ENCODE measurements around the gene JAZF1. TPM values are rescaled to one million over a fixed set of nuclear protein-coding genes. Genes with fewer than 3 reads are reported as not detected.

Gene JAZF1
- total RNA-seq (2021), result 0.30 and 0.90 TPM in 2 replicates
- Bru-seq, nascent RNA, result percentile 30 among the genes with signal in this experiment
- percentile 24 among the genes with signal in this experiment for BruChase-seq, experiment 1, labeled RNA remaining after a 2-hour chase
- percentile 17 among the genes with signal in this experiment for BruChase-seq, experiment 2, labeled RNA remaining after a 6-hour chase
- long read RNA-seq, partial matches to known transcripts, result 1 of 1 reads
- long read RNA-seq, other reads (novel, unspliced or antisense), result 0 of 1 reads

DNA sequence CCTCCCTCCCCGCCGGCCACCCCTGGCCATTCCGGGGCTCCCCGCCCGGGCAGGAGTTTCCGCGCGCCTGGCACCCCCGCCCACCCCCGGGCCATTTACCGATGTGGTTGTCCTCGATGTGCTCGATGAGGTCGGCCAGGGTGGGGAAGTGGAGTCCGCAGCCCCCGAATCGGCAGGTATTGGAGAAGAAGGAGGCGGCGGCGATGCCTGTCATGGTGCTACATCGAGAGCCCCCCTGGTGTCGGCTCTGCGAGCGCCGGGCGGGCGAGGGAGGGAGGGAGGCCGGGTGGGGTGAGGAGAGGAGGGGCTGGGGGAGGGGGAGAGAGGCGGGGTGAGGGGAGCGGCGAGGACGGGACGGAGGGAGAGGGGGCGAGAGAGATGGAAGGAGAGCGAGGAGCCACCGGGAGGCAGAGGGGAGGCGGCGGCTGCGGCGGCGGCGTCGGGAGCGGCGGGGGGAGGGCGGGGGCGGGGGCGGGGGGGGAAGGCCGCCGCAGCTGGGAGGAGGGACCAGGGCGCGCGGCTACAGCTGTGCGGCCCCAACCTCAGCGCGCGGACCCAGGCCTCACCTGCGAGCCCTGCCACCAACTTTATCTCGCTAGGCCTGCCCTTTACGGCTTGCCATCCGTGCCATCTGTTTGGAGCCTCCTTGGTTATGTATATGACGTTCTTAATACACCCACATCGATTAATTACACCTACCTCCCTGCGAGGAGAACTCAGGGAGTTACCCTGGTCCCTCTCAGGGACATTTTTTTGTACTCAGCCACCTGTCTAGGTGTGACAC lies at the start of gene JAZF1:
JAZF1 (minus strand) TSS at position 432 of the 784 bp plus-strand sequence.
- TF ChIP-seq, protein P1, sequence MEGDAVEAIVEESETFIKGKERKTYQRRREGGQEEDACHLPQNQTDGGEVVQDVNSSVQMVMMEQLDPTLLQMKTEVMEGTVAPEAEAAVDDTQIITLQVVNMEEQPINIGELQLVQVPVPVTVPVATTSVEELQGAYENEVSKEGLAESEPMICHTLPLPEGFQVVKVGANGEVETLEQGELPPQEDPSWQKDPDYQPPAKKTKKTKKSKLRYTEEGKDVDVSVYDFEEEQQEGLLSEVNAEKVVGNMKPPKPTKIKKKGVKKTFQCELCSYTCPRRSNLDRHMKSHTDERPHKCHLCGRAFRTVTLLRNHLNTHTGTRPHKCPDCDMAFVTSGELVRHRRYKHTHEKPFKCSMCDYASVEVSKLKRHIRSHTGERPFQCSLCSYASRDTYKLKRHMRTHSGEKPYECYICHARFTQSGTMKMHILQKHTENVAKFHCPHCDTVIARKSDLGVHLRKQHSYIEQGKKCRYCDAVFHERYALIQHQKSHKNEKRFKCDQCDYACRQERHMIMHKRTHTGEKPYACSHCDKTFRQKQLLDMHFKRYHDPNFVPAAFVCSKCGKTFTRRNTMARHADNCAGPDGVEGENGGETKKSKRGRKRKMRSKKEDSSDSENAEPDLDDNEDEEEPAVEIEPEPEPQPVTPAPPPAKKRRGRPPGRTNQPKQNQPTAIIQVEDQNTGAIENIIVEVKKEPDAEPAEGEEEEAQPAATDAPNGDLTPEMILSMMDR (conservative IDR thresholded peaks at IDR 0.05), result no peak
- TF ChIP-seq EZH2 (IDR thresholded peaks at IDR 0.05; ENCODE audit: low read depth), result no peak
- H3K9me3 ChIP-seq (ENCODE audit: insufficient read depth, low read depth), result no peaks in the 10 kb centered on the region
- peak in 1 of 2 experiments; percentile 18 for DNase-seq
- no peaks in the 10 kb centered on the region for H3K9me2 ChIP-seq (ENCODE audit: insufficient read depth)
- H3K79me2 ChIP-seq (ENCODE audit: low read depth), result no peaks in the 10 kb centered on the region
- H3K4me1 ChIP-seq (replicated peaks; ENCODE audit: insufficient read depth), result peaks cover 5% of the 10 kb centered on the region; the same call in 1 of the 2 replicates
- H3K36me3 ChIP-seq (ENCODE audit: low read depth), result no peaks in the 10 kb centered on the region
- peak within 1 kb of the TSS; percentile 85 for H2AFZ ChIP-seq
- intact Hi-C loops (cut with micrococcal nuclease; ENCODE audit: unreplicated experiment), result no loop called here
- no peak within 1 kb of the TSS for H3K27ac ChIP-seq
- H3K27me3 ChIP-seq (ENCODE audit: insufficient read depth, low read depth), result no peaks in the 10 kb centered on the region
- peak within 1 kb of the TSS; percentile 78 for H3K4me2 ChIP-seq
- peaks cover 21% of the 10 kb centered on the region; the same call in 1 of the 2 replicates for H3F3A ChIP-seq (ENCODE audit: insufficient read depth, low read depth)
- POLR2A ChIA-PET (ENCODE audit: unreplicated experiment), result no interaction called here
- no TSS peak for BruUV-seq (replicated peaks)
- CTCF ChIA-PET, result interaction anchor here (0.6 kb wide), 2 partner anchors 13 to 865 kb away, joined by 3 read pairs; no protein-coding TSS in a partner anchor
- peak within 1 kb of the TSS; percentile 58 for H3K4me3 ChIP-seq
- no peaks in the 10 kb centered on the region; the same call in 1 of the 2 replicates for H4K20me1 ChIP-seq (ENCODE audit: insufficient read depth)

DNA sequence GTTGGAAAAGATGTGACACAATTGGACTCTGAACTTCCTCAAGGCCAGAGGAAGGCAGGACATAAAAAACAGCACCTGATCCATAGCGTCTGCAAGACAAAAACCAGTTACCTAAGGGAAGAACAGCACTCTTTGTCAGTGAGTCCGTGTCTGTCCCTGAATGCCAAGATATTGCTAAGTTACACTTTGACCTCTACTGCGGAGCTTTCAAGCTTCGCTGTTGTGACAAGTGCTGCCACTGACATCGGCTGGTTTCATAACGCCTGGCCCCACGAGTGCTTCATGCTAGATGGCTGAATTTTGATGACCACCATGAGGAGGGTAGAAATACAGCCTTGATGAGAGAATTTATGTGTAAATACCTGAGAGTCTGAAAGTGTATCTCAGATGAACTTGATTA lies 49.7 kb upstream of the JAZF1 start:
- H3K27me3 ChIP-seq (ENCODE audit: insufficient read depth, low read depth), result no peaks in the 10 kb centered on the region
- ChIA-PET CTCF (no interaction called here), POLR2A (ENCODE audit: unreplicated experiment) (no interaction called here)
- no peaks in the 10 kb centered on the region for H3K79me2 ChIP-seq (ENCODE audit: low read depth)
- H3F3A ChIP-seq (ENCODE audit: insufficient read depth, low read depth), result no peaks in the 10 kb centered on the region
- H3K4me3 ChIP-seq, result no peak overlapping the region
- H4K20me1 ChIP-seq (ENCODE audit: insufficient read depth), result no peaks in the 10 kb centered on the region
- H3K4me2 ChIP-seq, result no peak overlapping the region
- no peaks in the 10 kb centered on the region for H3K36me3 ChIP-seq (ENCODE audit: low read depth)
- intact Hi-C loops (cut with micrococcal nuclease; ENCODE audit: unreplicated experiment), result no loop called here
- H3K27ac ChIP-seq, result no peak overlapping the region
- peak in 1 of 2 experiments; percentile 28 for DNase-seq
- H3K4me1 ChIP-seq (replicated peaks; ENCODE audit: insufficient read depth), result no peaks in the 10 kb centered on the region
- H3K9me3 ChIP-seq (ENCODE audit: insufficient read depth, low read depth), result no peaks in the 10 kb centered on the region
- H3K9me2 ChIP-seq (ENCODE audit: insufficient read depth), result no peaks in the 10 kb centered on the region
- H2AFZ ChIP-seq, result no peak overlapping the region
- BruUV-seq (replicated peaks), result no TSS peak
- TF ChIP-seq EZH2 (IDR thresholded peaks at IDR 0.05; ENCODE audit: low read depth), result no peak
- TF ChIP-seq, protein P1 (conservative IDR thresholded peaks at IDR 0.05), result no peak

DNA sequence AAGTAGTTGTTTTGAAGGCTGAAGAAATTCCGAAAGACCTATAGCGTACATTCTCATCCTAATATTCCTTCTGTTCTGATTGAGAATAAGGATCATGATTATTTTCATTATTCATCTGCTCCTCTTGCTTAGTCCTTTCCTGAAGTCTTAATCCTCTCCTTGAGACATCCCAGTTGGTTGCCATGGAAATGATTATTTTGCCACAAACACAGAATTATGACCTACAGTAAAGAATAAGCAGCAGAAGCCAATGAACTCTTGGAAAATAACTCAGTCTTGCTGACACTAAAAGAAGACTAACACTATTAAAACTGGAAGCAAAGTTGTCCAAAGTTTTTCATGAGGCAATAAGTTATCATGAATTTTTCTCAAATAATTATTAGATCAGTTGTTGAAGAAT lies 47.8 kb upstream of the JAZF1 start:
- Histone ChIP-seq H3K27me3 (ENCODE audit: insufficient read depth, low read depth) (no peaks in the 10 kb centered on the region), H2AFZ (no peak overlapping the region), H3K4me2 (no peak overlapping the region), H3K79me2 (ENCODE audit: low read depth) (no peaks in the 10 kb centered on the region), H3K9me2 (ENCODE audit: insufficient read depth) (no peaks in the 10 kb centered on the region), H3K4me1 (replicated peaks; ENCODE audit: insufficient read depth) (no peaks in the 10 kb centered on the region), H3K36me3 (ENCODE audit: low read depth) (no peaks in the 10 kb centered on the region), H4K20me1 (ENCODE audit: insufficient read depth) (no peaks in the 10 kb centered on the region), H3F3A (ENCODE audit: insufficient read depth, low read depth) (no peaks in the 10 kb centered on the region), H3K4me3 (no peak overlapping the region), H3K27ac (no peak overlapping the region), H3K9me3 (ENCODE audit: insufficient read depth, low read depth) (no peaks in the 10 kb centered on the region)
- no peak for DNase-seq
- intact Hi-C loops (cut with micrococcal nuclease; ENCODE audit: unreplicated experiment), result no loop called here
- POLR2A ChIA-PET (ENCODE audit: unreplicated experiment), result no interaction called here
- no TSS peak for BruUV-seq (replicated peaks)
- CTCF ChIA-PET, result no interaction called here
- no peak for TF ChIP-seq EZH2 (IDR thresholded peaks at IDR 0.05; ENCODE audit: low read depth)
- TF ChIP-seq, protein P1 (conservative IDR thresholded peaks at IDR 0.05), result no peak

All from PC-9 (cell line).